ENCODE data around the gene CCNA2.

The CCNA2 gene

DNA sequence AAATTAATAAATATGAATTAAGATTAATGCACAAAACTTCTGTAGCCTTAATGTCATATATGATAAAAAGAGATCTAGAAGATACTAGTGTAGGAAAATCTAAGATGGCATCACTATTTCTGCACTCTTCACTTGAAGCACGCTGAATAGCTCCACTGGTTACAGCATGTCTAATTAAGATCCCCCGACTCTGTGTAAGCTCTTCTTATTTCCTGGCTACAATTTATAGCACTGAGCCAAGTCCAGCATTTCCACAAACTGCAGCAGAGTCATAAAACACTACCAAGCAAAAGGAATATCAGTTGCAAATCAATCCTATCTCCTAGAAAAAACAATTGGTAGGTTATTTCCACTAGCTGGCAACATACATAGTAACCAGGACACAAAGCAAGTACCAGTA is 1.3 kb upstream of the CCNA2 start:
- TF ChIP-seq, protein P1, sequence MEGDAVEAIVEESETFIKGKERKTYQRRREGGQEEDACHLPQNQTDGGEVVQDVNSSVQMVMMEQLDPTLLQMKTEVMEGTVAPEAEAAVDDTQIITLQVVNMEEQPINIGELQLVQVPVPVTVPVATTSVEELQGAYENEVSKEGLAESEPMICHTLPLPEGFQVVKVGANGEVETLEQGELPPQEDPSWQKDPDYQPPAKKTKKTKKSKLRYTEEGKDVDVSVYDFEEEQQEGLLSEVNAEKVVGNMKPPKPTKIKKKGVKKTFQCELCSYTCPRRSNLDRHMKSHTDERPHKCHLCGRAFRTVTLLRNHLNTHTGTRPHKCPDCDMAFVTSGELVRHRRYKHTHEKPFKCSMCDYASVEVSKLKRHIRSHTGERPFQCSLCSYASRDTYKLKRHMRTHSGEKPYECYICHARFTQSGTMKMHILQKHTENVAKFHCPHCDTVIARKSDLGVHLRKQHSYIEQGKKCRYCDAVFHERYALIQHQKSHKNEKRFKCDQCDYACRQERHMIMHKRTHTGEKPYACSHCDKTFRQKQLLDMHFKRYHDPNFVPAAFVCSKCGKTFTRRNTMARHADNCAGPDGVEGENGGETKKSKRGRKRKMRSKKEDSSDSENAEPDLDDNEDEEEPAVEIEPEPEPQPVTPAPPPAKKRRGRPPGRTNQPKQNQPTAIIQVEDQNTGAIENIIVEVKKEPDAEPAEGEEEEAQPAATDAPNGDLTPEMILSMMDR (IDR thresholded peaks at IDR 0.05; ENCODE audit: unreplicated experiment in 3 of 3) = no peak
- H3K27ac Mint-ChIP-seq = peak overlapping the region; percentile 18 to 32 (median 28)
- peaks cover 6% of the 10 kb centered on the region for H3K36me3 Mint-ChIP-seq (ENCODE audit: low read depth)
- H3K9me3 Mint-ChIP-seq = no peaks in the 10 kb centered on the region
- H3K4me3 Mint-ChIP-seq = peak overlapping the region; percentile 60 to 76 (median 72)
- peaks cover 22% of the 10 kb centered on the region for H3K4me1 Mint-ChIP-seq
- no peaks in the 10 kb centered on the region for H3K27me3 Mint-ChIP-seq (ENCODE audit: low read depth)

DNA sequence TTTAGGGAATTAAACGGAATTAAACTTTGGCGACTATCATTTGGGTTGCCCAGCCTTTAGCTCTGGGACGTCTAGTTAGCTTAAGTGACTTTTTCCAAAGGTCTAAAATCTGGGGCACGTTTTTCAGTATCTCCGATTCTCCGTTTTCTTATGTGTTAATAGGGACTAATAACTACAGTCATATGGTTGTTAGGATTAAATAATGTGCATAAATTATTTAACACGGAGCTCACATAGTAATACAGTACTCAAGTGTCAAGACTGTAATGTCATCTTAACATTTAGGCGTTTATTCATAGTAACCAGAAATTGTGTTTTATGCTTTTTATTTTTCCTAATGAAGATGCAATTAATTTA is 466 bp upstream of the CCNA2 start:
- no peaks in the 10 kb centered on the region for H3K27me3 Mint-ChIP-seq (ENCODE audit: low read depth)
- peaks cover 8% of the 10 kb centered on the region for H3K36me3 Mint-ChIP-seq (ENCODE audit: low read depth)

DNA sequence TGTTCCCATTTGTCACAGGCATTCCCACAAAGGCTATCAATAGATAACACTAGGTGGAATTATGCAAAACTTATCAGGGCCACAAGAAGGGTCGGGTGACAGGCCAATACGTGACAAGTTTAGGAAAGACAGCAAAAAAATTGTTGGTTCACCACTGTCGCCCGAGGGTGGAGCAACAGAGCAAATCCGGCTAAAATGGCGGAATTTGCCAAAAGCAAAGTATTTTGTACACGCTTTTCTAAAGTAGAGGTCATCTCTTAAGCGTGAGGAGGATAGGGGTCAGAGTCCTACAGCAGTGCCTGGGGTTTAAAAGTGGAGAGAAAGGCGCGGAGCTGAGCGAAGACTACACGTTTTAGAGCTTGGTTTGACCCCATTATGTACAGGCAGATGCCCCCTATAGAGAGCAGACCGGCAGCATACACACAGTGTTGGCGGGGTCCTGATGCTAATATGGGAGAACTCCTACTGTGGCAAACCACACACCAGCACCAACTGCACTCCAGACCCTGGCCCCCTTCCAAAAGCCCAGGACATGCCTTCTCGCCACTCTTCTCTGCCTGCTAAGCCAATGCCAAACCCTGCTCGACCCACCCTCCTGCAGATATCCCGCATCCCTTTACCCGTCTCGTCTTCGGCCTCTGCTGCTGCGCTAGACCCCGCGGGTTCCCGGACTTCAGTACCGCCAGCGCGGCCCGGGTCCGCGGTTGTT is 733 bp downstream of the CCNA2 start:
- no peaks in the 10 kb centered on the region for H3K27me3 Mint-ChIP-seq (ENCODE audit: low read depth)
- H3K27ac Mint-ChIP-seq = peak overlapping the region; percentile 72 to 92 (median 84)
- H3K9me3 Mint-ChIP-seq = no peaks in the 10 kb centered on the region
- TF ChIP-seq, protein P1 (IDR thresholded peaks at IDR 0.05; ENCODE audit: unreplicated experiment in 3 of 3) = no peak
- peaks cover 22% of the 10 kb centered on the region for H3K4me1 Mint-ChIP-seq
- peaks cover 17% of the 10 kb centered on the region for H3K36me3 Mint-ChIP-seq (ENCODE audit: low read depth)
- H3K4me3 Mint-ChIP-seq = peak overlapping the region; percentile 86 to 94 (median 89)

More for the DNA sequence above, 466 bp upstream of the CCNA2 start:
- Mint-ChIP-seq H3K27ac (peak overlapping the region; percentile 70 to 87 (median 84)), H3K9me3 (no peaks in the 10 kb centered on the region), H3K4me3 (peak overlapping the region; percentile 86 to 94 (median 89)), H3K4me1 (peaks cover 22% of the 10 kb centered on the region)
- TF ChIP-seq, protein P1 (IDR thresholded peaks at IDR 0.05; ENCODE audit: unreplicated experiment in 3 of 3) = no peak

DNA sequence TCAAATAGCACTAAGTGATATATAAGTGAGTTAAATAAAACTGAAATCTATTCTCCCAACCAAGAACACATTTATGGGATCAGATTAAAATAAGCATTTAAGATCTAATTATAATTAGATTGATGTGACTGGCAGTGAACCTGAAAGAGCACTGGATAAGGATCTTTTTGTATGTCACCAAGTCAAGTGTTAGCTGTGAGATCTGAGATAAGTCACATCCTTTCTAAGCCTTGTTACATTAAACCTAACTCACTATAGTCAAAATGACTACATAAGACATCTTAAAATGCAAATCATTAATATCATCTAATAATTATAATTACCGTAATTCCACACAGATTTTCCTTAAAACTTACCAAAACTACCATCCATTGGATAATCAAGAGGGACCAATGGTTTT is 1.6 kb downstream of the CCNA2 start:
- peak overlapping the region; percentile 86 to 94 (median 89) for H3K4me3 Mint-ChIP-seq

DNA sequence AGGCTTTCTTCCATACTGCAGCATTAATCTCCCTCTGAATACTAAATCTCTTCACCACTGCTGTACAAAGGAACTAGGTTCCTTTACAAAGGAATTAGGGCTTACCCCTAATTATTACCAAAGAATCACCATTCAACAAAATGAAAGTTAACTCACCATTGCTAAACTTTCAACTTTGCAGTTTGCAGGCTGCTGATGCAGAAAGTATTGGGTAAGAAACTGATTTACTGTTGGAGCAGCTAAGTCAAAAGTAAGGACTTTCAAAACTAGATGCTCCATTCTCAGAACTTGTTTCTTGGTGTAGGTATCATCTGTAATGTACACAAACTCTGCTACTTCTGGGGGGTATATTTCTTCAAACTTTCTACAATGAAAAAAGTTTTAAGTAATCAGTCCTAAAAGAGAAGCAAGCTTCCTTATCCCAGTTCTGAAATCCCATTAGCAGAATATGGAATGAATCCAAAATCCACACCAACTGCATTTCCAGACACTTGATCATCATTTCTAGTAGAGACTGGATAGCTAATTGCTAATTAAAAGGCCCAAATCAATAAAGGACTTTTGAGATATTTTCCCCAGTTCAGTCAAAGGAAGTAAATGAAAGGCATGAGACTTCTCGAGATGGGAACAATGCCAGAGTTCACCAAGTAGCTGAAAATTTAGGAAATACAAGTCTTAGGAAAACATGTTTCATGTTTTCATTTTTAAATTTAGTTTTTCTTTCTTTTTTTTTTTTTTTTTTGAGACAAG is 4.3 kb downstream of the CCNA2 start:
- TF ChIP-seq, protein P1 (IDR thresholded peaks at IDR 0.05; ENCODE audit: unreplicated experiment in 3 of 3) = no peak
- peaks cover 27% of the 10 kb centered on the region for H3K36me3 Mint-ChIP-seq (ENCODE audit: low read depth)
- H3K27me3 Mint-ChIP-seq (ENCODE audit: low read depth) = no peaks in the 10 kb centered on the region
- no peak overlapping the region for H3K27ac Mint-ChIP-seq
- H3K4me3 Mint-ChIP-seq = no peak overlapping the region
- peaks cover 16% of the 10 kb centered on the region for H3K4me1 Mint-ChIP-seq
- no peaks in the 10 kb centered on the region for H3K9me3 Mint-ChIP-seq

More for the DNA sequence above, 1.6 kb downstream of the CCNA2 start:
- Mint-ChIP-seq H3K27ac (peak overlapping the region in 1 of 3 experiments; percentile 92), H3K27me3 (ENCODE audit: low read depth) (no peaks in the 10 kb centered on the region), H3K9me3 (no peaks in the 10 kb centered on the region), H3K36me3 (ENCODE audit: low read depth) (peaks cover 17% of the 10 kb centered on the region), H3K4me1 (peaks cover 22% of the 10 kb centered on the region)
- TF ChIP-seq, protein P1 (IDR thresholded peaks at IDR 0.05; ENCODE audit: unreplicated experiment in 3 of 3) = no peak
